Kidney (tissue), 14 donors: ENCODE measurements around the gene MMAA. TPM values are rescaled to one million over a fixed set of nuclear protein-coding genes. Genes with fewer than 3 reads are reported as not detected.

Source experiments
- DNase-seq, 5 donors: peaks; one replicate each; pipeline ENCODE4 v3.0.0-alpha.2; 2013 to 2020
- FAIRE-seq: peaks from 2 replicates; lab custom pipeline; 2012; peaks lifted over from hg19 to GRCh38; lab: Jason Lieb, UNC
- H3K27ac ChIP-seq, 2 donors: one replicate each; pipeline ENCODE4 v1.7.0; 2013; ENCODE audit warnings: low read depth in 2 of 2, low read length in 2 of 2, inconsistent platforms in 1 of 2
- H3K27me3 ChIP-seq: one replicate; pipeline ENCODE4 v1.7.1; 2013; ENCODE audit warnings: low read length, inconsistent platforms; ENCODE audit not compliant: control insufficient read depth, insufficient read depth
- H3K36me3 ChIP-seq, 3 donors: one replicate each; pipeline versions ENCODE4 v1.7.0 to v1.7.1; 2013; ENCODE audit warnings: low read length in 3 of 3, control low read depth in 1 of 3, inconsistent platforms in 1 of 3; ENCODE audit not compliant: insufficient read depth in 3 of 3, control insufficient read depth in 2 of 3
- H3K4me1 ChIP-seq, 3 donors: one replicate each; pipeline versions ENCODE4 v1.7.0 to v1.7.1; 2013; ENCODE audit warnings: low read length in 3 of 3, inconsistent platforms in 1 of 3, low read depth in 1 of 3; ENCODE audit not compliant: control insufficient read depth in 2 of 3, insufficient read depth in 2 of 3
- H3K4me3 ChIP-seq, 3 donors: one replicate each; pipeline versions ENCODE4 v1.7.0 to v1.8.1; 2013; ENCODE audit warnings: low read length in 3 of 3, control low read depth in 1 of 3, inconsistent platforms in 1 of 3
- H3K9ac ChIP-seq, 3 donors: one replicate each; pipeline versions ENCODE4 v1.7.0 to v1.7.1; 2013; ENCODE audit warnings: low read length in 3 of 3, control low read depth in 1 of 3, inconsistent platforms in 1 of 3
- H3K9me3 ChIP-seq, 3 donors: one replicate each; pipeline versions ENCODE4 v1.7.0 to v1.7.1; 2013; ENCODE audit warnings: low read length in 3 of 3, control low read depth in 1 of 3, inconsistent platforms in 1 of 3; ENCODE audit not compliant: control insufficient read depth in 2 of 3, insufficient read depth in 1 of 3
- CTCF ChIP-seq: IDR thresholded peaks from 3 replicates; pipeline ENCODE4 v1.5.1; 2012; ENCODE audit warnings: mild to moderate bottlenecking, moderate library complexity, borderline replicate concordance; ENCODE audit not compliant: insufficient read depth; ENCODE audit errors: extremely low read depth
- intact Hi-C: fragments of 100-400 bp; cut with DNase I; formaldehyde crosslinking; loops from one replicate; pipeline ENCODE4 v1.11.1; 2022
- polyA plus RNA-seq: library from polyadenylated mRNA; stranded (reverse); fragments of 350-450 nt; fragmentation: Illumina TruSeq; extraction: RNeasy Lipid Tissue Mini Kit (QIAGEN cat#74804); gene quantifications from one replicate; pipeline ENCODE4 v1.2.3, GENCODE V29; 2014; ENCODE audit warnings: low read depth, low replicate concordance; ENCODE audit not compliant: insufficient read depth
- total RNA-seq: library from RNA; stranded (reverse); fragmentation: NEBNext Ultra II Directional; extraction: Animal tissue kit (Norgen Biotek cat#: 25700); gene quantifications from one replicate; pipeline ENCODE4 v1.2.1, GENCODE V29; 2021
- donor health status: control.
- donor health status: control.
- donor health status: control.
- donor health status: control.
- donor health status: control.
- donor health status: DM: yes; HTN: yes; CAD: no.
- donor health status: Normal renal cell carcinoma (clear cell type).

MMAA gene
- total and polyA plus RNA-seq, 2 donors from 2014 or later, result 12.8 to 18.5 TPM

- intact Hi-C loops, result no loop called here
- Histone ChIP-seq H3K27me3 (no peaks in the 10 kb centered on the region), H3K27ac (no peak overlapping the region), H3K9me3 (no peaks in the 10 kb centered on the region), H3K4me3 (no peak overlapping the region), H3K4me1 (no peaks in the 10 kb centered on the region), H3K36me3 (no peaks in the 10 kb centered on the region), H3K9ac (no peak overlapping the region)
- DNase-seq, result no peak
- FAIRE-seq, result no peak
- no peak for TF ChIP-seq CTCF
Measured at GRCh38 chr4:145665773-145666172, 46.6 kb downstream of the MMAA start.

GRCh38 chr4:145670422-145670821 is 51.2 kb downstream of the MMAA start:
- intact Hi-C loops, result no loop called here
- Histone ChIP-seq H3K4me3 (no peak overlapping the region), H3K27ac (no peak overlapping the region), H3K9me3 (no peaks in the 10 kb centered on the region), H3K27me3 (no peaks in the 10 kb centered on the region), H3K36me3 (no peaks in the 10 kb centered on the region), H3K9ac (no peak overlapping the region), H3K4me1 (no peaks in the 10 kb centered on the region)
- no peak for TF ChIP-seq CTCF
- no peak for DNase-seq
- no peak for FAIRE-seq

- intact Hi-C loops, result no loop called here
- Histone ChIP-seq H3K9me3 (no peaks in the 10 kb centered on the region), H3K4me1 (peaks cover 0 to 9% (median 3%) of the 10 kb centered on the region in 3 donors), H3K36me3 (no peaks in the 10 kb centered on the region), H3K27ac (peak overlapping the region; percentile 17 to 57), H3K9ac (no peak overlapping the region), H3K4me3 (no peak overlapping the region), H3K27me3 (no peaks in the 10 kb centered on the region)
- no peak for TF ChIP-seq CTCF
- DNase-seq, result peak in 4 of 5 donors; percentile 60 to 91 (median 84)
- no peak for FAIRE-seq
Measured at GRCh38 chr4:145679520-145679919, 60.3 kb downstream of the MMAA start.

GRCh38 chr4:145679991-145680455 is 60.8 kb downstream of the MMAA start, which contains the start of gene C4orf51:
C4orf51 (plus strand) TSS chr4:145680146; CDS start chr4:145680204, 58 bp downstream.
- Histone ChIP-seq H3K9me3 (no peaks in the 10 kb centered on the region), H3K27me3 (no peaks in the 10 kb centered on the region), H3K36me3 (no peaks in the 10 kb centered on the region), H3K4me3 (peak within 1 kb of the TSS in 2 of 3 donors; percentile 13), H3K9ac (no peak within 1 kb of the TSS), H3K4me1 (peaks cover 0 to 9% (median 3%) of the 10 kb centered on the region in 3 donors), H3K27ac (peak within 1 kb of the TSS; percentile 44 to 79)
- intact Hi-C loops, result no loop called here
- no peak for TF ChIP-seq CTCF
- FAIRE-seq, result peak; percentile 79
- peak in 3 of 5 donors; percentile 25 to 72 (median 67) for DNase-seq
